Activated naive CD8-positive, alpha-beta T cell treated with anti-CD3 and anti-CD28 coated beads, Interleukin-2, amount 50 U/mL, for 16 hours (primary cell): ENCODE results near the gene SSTR3.
"Not testable (repeated sequence)": the region's sequence is repeated elsewhere in the genome, so short reads cannot be mapped to it uniquely, and the experiment has no call there.

Experiments used
- DNase-seq: peaks from one replicate; pipeline ENCODE4 v3.0.0-alpha.2; 2020; ENCODE audit warnings: low read depth, low spot score

SSTR3 gene

DNA sequence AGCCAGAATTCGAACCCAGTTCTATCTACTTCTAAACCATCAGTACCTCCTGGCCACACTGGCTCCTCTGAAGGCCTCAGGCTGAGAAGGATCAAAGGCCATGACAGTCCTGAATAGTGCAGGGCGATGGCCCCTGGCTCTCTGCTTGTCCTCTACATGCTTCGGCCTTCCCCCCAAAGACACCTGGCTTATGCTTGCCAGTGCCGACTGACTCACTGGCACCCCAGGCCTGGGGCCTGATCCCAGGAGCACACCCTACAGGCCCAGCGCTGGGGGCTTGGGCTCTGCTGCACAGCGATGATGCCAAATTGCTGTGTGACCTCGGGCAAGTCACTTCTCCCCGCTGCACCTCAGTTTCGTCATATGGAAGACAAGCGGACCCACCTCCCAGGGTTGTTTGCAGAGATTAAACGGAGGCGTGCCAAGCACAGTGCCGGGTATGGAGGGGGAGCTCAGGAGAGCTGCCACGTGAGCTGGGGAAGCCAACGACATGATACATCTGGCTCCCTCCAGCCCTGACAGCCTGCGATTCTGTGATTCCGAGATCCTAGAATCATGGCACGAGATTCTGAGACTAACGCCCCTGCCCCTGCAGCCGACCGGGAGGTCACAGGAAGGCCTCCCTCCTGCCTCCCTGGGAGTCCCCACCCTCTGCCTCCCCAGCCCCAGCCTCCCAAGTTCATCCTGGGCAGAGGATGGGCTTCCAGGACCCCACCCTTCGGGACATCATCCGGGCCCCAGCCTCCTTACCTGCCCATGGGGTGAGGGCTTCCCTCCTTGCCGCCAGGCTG is 1.0 kb downstream of the SSTR3 start:
- DNase-seq: no peak

DNA sequence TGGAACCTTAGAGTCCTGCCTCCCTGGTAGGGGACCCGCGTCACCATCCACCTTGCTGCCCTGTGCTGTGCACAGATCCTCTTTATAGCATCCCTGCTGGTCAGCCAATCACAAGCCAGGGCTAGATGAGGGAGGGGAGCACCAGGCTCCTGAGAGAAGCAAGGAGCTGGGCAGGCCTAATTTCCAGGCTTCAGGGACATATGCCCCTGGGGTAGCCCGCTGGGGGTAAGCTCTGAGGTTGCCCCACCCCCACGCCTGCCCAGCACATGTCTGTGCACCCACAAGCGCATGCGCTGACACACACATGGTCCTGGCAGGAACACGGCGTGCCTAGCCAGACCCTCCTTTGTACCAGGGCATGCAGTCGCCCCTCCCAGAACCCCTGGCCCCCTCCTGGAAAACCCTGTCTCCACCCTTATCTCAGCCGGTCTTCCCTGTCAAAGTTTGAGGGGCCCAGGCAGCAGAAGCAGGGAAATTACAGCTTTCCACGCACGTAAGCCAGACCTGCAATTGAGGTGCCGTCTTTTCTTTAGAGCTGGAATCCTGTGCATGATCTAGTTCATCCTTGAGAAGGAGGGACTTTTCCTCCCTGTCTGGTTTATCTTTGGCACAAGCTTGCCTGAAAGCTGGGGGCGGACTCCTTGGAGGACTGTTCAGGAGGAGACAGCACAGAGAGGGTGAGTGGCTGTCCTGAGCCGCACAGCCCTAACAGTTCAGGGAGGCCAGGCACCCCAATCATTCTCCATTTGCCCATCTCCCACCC is 2.1 kb downstream of the SSTR3 start:
- DNase-seq: no peak

DNA sequence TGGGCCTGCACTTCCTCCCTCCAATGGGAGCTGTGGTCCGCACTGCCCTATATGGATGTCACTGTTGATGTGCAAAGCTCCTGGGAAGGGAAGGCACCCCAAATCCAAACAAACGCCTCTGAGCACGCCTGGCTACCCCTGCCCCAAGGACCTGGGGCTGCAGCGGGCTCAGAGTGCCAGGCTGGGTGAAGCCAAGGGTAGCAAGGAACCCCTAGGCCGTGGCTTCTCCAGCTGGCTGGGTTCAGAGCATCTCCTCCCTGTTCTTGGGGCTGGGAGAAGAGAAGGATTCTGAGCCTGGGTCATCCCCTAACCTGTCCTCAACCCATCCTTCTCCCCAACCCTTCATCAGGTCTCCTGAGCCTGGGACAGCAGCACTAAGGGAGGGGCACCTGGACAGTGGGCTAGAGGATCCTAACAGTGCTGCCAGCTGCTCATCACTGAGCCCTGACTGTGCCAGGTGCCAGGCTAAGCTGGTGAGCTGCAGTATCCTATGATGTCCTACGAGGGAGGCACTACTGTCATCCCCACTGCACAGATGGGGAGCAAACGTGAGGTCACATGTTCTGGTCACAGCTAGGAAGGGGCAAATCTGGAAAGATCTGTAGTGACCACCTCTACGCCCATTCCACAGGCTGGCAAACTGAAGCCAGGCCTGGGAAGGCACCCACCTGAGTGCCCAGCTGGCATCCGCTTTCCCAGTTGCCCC is 3.0 kb downstream of the SSTR3 start:
- DNase-seq: no peak

DNA sequence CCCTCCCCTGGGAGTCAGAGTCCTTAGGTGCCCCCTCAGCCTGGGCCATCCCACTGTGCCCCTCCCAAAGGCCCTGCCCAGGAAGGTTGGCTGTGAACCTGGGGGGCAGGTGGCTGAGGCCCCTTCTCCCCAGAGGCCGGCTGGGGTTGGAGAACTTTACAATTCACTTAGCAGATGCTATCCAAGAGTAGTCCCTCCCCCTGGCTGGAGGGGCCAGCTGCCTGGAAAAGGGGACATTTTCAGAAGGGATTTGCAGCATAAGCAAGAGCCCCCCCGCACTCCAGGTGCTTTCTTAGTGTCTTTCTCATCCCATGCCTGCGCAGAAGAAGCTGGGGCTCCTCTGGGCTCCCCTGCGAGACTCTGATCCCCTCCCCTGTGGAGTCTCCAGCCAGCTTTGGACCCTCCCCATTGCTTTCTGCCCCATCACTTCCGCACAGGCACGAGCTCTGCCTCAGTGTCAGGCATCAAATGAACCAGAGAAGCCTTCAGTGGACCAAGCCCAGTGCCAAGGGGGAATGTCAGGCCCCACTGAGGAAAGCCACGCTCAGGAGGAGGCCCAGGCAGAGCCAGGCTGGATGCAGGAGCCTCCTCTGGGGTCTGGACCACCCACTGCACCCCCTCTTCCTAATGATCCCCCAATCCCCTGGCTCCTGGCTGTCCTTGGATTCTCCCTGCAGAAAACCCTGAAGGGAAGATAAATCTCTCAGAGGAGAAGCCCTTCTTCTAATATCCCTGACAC is 3.7 kb downstream of the SSTR3 start:
- DNase-seq: no peak

DNA sequence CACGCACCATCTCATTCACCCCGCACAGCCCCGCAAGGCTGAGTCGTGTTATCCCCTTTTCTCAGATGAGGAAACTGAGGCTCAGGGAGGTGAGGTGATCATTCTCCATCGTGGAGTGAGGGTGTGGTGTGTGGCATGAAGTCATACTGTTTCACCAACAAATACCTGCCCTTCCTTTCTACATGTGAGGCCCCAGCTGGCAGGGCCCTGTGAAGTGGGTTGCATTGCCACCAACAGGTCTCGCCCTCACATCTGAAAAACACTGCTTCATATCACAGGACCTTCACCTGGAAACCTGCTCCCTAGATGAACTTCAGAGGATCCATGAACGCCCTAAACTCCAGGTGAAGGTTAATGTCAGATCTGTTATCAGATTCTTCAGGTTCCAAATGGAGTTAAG is 4.3 kb downstream of the SSTR3 start:
- DNase-seq: no peak

DNA sequence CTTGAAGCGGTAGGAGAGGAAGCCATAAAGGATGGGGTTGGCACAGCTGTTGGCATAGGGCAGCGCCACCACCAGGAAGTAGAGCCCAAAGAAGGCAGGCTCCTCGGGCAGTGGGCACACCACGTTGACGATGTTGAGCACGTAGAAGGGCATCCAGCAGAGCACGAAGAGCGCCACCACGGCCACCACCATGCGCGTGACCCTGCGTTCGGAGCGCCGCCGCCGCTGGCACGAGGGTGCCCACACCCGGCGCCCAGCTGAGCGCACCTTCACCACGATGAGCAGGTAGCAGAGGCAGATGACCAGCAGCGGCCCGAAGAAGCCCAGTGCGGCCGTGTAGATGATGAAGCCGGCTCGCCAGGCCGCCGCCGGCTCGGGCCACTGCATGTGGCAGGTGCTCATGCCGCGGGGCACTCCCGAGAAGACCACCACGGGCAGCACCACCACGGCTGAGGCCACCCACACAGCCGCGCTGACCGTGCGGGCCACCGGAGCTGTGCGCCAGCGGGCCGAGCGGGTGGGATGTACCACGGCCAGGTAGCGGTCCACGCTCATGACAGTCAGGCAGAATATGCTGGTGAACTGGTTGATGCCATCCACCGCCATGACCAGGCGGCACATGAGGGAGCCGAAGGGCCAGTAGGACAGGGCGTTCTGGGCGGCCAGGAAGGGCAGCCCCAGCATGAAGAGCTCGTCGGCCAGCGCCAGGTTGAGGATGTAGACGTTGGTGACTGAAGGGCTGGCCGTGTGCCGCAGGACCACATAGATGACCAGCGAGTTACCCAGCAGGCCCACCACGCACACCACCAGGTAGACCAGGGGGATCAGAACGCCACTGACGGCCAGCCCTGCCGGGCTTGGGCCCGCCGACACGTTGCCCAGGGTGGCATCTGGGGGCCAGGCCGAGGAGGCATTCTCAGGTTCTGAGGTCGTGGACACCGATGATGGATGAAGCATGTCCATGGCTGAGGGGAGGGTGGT is 5.1 kb downstream of the SSTR3 start:
- no peak for DNase-seq

- no peak for DNase-seq
These were observed 6.0 kb downstream of the SSTR3 start for GRCh38 chr22:37206118-37206840.

- DNase-seq: no peak
These were observed 7.2 kb downstream of the SSTR3 start for GRCh38 chr22:37205046-37205445.

DNA sequence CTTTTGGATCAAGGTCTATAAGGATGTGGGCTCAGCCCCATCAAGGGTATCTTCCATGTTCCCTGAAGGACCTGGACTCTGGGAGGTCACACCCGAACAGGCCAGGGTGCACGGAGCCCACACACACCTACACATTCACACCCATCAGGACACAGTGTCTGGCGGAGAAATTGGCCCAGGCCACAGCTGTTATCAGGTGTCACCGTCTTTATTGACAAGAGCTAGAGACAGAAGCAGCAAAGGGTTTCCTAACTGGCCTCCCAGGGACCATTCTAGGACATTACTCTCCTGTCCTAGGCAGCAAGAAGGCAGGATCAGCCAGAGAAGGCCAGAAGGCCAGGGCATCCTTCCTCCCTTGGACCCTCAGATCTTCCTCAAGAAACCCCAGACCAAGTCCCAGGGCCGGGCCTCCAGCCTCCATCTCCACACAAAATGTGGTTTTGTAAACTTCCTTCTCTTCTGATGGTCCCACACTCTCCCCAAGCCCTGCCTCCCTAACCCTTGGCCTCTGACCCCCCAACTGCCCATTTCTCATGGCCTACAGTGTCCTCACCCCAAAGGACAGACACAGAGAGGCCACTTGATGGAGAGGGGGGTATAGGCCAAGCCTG is 8.1 kb downstream of the SSTR3 start:
- DNase-seq: no peak

DNA sequence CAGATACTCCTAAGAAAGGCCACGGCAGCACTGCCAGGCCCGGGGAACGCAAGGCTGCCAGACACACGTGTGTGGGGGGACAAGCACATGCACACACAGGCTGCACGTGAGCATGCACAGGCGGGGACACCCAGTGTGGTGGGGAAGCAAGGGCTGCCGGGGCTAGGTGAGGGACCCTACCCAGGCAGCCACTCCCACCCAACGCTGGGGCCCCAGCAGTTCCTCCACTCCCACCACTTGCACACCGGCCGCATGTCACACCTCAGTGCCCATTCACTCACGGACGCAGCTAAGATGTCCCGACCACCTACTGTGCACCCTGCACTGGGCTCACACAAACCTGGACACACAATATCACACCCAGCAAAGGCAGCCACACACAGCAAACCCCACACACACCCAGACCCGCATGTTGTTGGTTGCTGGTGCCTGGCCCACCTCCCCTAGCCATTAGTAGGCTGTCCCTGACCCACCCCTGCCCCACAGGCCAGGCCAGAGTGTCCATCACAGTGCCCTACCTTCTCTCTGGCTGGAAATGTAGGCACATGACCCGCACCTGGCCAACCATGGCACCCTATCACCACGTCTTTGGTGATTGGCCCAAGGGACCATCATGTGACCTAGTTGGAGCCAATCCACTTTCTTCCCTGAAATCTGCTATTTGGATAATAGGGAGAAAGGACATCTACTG is 8.8 kb downstream of the SSTR3 start:
- no peak for DNase-seq

DNA sequence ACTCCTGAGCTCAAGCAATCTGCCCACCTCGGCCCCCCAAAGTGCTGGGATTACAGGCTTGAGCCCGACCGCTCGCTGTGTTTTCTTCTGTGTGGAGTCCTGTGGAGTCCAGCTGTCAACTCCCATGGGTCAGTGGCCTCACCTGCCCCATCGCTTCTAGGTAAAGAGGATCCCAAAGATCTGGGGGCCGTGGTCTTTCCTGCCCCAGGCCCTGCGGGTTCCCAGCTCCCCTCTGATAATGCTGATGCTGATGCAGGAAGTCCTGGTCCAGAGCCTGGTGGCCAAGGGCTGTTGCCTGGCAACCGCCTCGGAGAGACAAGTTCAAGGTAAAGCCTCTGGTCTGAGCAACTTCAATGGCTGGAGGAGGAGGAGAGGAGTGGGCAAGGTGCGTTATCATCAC is 9.6 kb downstream of the SSTR3 start:
- DNase-seq: no peak

- DNase-seq: no peak
These were observed 10.2 kb downstream of the SSTR3 start for GRCh38 chr22:37202001-37202555.

DNA sequence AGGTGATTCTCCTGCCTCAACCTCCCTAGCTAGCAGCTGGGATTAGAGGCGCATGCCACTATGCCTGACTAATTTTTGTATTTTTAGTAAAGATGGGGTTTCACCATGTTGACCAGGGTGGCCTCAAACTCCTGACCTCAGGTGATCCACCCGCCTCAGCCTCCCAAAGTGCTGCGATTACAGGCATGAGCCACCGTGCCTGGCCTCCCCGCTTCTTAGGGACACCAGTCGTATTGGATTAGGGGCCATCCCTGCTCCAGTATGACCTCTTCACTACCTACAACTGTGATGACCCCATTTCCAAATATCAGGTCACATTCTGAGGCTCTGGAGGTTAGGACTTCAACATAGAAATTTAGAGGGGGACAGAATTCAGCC is 10.8 kb downstream of the SSTR3 start:
- not testable (repeated sequence) for DNase-seq

DNA sequence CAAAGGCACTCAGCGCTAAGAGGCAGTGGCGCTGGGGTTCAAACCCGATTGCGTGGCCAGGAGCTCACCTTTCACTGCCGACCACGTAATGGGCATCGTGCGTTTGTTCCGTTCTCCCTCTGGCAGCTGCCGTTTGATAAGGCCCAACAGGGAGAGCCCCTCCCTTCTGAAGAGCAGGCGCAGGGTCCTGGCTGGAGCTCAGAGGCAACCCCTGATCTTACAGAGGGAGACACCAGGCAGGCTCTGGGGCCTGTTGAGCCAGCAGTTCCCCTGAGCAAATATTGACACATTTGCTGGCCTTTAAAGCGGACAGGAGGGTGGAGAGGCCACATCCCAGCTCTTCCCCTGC is 12.5 kb downstream of the SSTR3 start:
- no peak for DNase-seq

GRCh38 chr22:37199103-37199759 is 13.0 kb downstream of the SSTR3 start:
- peak; percentile 99 for DNase-seq

DNA sequence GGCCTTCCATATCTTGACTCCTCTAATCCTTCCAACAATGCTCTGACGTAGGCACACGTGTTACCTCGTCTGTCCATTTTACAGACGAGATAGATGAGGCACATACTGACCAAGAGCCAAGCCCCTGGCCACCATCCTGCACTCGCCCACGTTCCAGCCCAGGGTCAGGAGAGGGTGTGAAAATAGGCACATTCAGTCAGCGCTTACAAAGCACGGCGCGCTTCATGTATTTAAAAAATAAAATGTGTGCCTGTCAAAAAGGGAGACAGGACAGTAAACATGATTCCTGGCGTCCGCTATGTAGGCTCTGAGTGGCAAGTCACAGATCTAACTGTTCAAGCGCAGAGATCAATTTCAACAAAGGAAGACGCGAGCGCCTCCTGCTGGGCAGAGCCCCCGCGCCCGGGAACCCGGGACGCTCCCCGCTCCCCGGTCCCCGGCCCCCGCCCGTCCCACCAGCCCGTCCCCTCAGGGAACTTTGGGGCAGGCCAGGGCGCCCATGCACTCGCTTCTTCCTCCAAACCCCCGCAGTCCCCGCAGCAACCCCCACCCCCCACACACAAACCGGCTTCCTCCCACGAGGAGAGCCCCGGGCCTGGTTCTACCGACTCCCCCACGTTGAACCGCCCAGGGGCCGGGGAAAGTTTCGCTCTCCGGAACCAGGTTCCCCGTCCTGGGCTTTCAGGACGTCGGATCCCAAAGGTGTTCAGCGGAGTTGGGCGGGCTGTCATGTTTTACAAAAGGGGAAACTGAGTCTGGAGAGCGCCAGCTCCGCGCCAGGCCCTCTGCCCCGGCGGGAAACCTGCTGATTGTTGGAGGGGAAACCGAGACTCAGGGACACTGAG is 13.8 kb downstream of the SSTR3 start:
- DNase-seq: peak; percentile 82
